HT-29 (cell line): ENCODE results near the gene CLDND1. TPM values are rescaled to one million over a fixed set of nuclear protein-coding genes. Genes with fewer than 3 reads are reported as not detected.
A peak's percentile ranks its signal among the peaks of the same experiment; 100 is the strongest.

Source experiments
- DNase-seq: peaks from one replicate; pipeline ENCODE4 v3.0.0-alpha.2; 2015; ENCODE audit warnings: low spot score
- total RNA-seq: library from RNA; depleted of rRNA; stranded (reverse); fragments of >200 nt; shearing (Covaris generic); gene quantifications from 2 replicates; pipeline ENCODE4 v1.2.3, GENCODE V29; 2014

The CLDND1 gene
- total RNA-seq, 1 experiment from 2014 or later: 31.5 TPM

- no peak for DNase-seq
These were observed 29.1 kb upstream of the CLDND1 start for GRCh38 chr3:98551754-98552153.

GRCh38 chr3:98551236-98551635 lies 28.5 kb upstream of the CLDND1 start:
- no peak for DNase-seq

GRCh38 chr3:98550833-98551232 lies 28.1 kb upstream of the CLDND1 start:
- DNase-seq: no peak

GRCh38 chr3:98548544-98548943 lies 25.8 kb upstream of the CLDND1 start:
- DNase-seq: no peak

- DNase-seq: no peak
These were observed 23.2 kb upstream of the CLDND1 start for GRCh38 chr3:98545940-98546339.

GRCh38 chr3:98542623-98543022 lies 19.9 kb upstream of the CLDND1 start:
- no peak for DNase-seq

GRCh38 chr3:98541695-98542094 lies 19.0 kb upstream of the CLDND1 start:
- DNase-seq: no peak

GRCh38 chr3:98540346-98540745 lies 17.6 kb upstream of the CLDND1 start:
- no peak for DNase-seq

- no peak for DNase-seq
These were observed 13.8 kb upstream of the CLDND1 start for GRCh38 chr3:98536456-98537017.

- no peak for DNase-seq
These were observed 12.0 kb upstream of the CLDND1 start for GRCh38 chr3:98534734-98535133.

- no peak for DNase-seq
These were observed 11.5 kb upstream of the CLDND1 start for GRCh38 chr3:98534168-98534567.

- DNase-seq: no peak
These were observed 10.2 kb upstream of the CLDND1 start for GRCh38 chr3:98532709-98533571.

GRCh38 chr3:98532275-98532637 lies 9.6 kb upstream of the CLDND1 start:
- no peak for DNase-seq

- DNase-seq: no peak
These were observed 9.0 kb upstream of the CLDND1 start, which contains the start of gene GPR15 for GRCh38 chr3:98531622-98532274. TSS of gene GPR15 (plus strand) at chr3:98531978. CDS start at chr3:98532034, 56 bp downstream.

- DNase-seq: no peak
These were observed 8.0 kb upstream of the CLDND1 start for GRCh38 chr3:98530676-98531075.

GRCh38 chr3:98529856-98530459 lies 7.3 kb upstream of the CLDND1 start:
- no peak for DNase-seq

GRCh38 chr3:98528474-98529346 lies 6.0 kb upstream of the CLDND1 start:
- DNase-seq: no peak

GRCh38 chr3:98525494-98525893 lies 2.8 kb upstream of the CLDND1 start:
- DNase-seq: no peak

GRCh38 chr3:98521897-98522543 lies 682 bp downstream of the CLDND1 start:
- peak; percentile 78 for DNase-seq

- DNase-seq: no peak
These were observed 3.4 kb downstream of the CLDND1 start for GRCh38 chr3:98519351-98519750.

GRCh38 chr3:98518816-98519215 lies 3.9 kb downstream of the CLDND1 start:
- DNase-seq: no peak
